Hippocampal formation (tissue), 2 donors: ENCODE data around the gene LMNA.
"Not testable (repeated sequence)": the region's sequence is repeated elsewhere in the genome, so short reads cannot be mapped to it uniquely, and the experiment has no call there.

Experiments
- DNase-seq, 2 donors: peaks; one replicate each; lab custom pipeline; 2025; lab: John Stamatoyannopoulos, UW

The LMNA gene

DNA sequence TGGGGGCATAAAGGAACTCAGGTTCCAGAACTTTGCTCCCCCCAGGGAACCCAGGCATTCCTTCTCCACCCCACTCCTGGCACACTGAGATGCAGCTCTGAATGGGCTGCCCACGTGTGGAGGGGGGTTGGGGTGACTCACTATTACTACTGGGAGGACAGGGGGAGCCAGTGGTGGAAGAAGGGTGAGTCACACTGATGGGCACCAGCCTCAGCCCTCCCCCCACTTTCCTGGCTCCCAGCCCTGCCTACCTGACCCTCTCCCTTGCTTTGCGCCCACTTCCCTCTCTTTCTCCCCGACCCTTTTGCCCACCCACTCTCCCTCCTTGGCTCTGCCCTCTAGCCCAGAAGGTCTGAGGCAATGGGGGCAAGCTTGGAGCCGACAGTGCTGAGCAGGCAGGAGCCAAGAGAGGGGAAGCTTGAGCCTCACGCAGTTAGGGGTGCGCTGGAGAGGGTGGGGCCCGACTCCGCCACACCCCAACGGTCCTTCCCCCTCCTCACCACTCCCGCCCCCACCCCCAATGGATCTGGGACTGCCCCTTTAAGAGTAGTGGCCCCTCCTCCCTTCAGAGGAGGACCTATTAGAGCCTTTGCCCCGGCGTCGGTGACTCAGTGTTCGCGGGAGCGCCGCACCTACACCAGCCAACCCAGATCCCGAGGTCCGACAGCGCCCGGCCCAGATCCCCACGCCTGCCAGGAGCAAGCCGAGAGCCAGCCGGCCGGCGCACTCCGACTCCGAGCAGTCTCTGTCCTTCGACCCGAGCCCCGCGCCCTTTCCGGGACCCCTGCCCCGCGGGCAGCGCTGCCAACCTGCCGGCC is at the start of gene LMNA:
Gene LMNA (plus strand): TSS at position 611 of the 818 bp plus-strand sequence. CDS start 208 bp downstream, outside the sequence.
- DNase-seq = peak; percentile 72 to 87

GRCh38 chr1:156065212-156065611 is 49.3 kb upstream of the LMNA start:
- DNase-seq = no peak

GRCh38 chr1:156065871-156066270 is 48.6 kb upstream of the LMNA start:
- no peak for DNase-seq

GRCh38 chr1:156067262-156067661 is 47.2 kb upstream of the LMNA start:
- DNase-seq = no peak

DNA sequence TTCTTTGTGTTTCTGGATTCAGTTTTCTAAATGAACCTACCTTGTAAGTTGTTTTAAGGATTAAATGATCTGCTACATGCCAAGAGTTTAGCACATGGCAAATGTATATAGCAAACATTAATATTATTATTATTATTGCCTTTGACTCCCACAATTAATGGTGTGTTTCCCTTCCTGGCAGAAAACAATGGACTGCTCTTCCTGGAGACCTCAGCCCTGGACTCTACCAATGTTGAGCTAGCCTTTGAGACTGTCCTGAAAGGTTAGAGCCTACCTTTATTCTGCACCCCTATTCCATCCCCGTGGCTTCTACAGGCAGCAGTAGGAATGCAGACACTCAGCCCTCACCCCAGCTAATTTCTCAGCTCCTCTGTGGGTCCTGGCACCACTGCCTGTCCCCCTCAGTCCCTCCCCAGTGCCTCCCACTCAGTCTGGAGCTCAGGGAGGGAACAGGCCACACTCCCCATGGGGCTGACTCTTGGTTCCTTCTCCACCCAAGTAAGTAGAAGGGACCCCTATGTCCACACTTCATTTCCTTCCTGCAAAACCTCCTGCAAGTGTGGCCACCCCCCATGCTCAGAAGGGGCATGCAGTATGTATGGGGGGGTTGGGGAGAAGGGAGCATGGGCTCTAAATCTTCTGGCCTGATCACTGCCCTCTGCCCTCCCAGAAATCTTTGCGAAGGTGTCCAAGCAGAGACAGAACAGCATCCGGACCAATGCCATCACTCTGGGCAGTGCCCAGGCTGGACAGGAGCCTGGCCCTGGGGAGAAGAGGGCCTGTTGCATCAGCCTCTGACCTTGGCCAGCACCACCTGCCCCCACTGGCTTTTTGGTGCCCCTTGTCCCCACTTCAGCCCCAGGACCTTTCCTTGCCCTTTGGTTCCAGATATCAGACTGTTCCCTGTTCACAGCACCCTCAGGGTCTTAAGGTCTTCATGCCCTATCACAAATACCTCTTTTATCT is 44.7 kb upstream of the LMNA start:
- no peak for DNase-seq

GRCh38 chr1:156070548-156070947 is 44.0 kb upstream of the LMNA start:
- no peak for DNase-seq

DNA sequence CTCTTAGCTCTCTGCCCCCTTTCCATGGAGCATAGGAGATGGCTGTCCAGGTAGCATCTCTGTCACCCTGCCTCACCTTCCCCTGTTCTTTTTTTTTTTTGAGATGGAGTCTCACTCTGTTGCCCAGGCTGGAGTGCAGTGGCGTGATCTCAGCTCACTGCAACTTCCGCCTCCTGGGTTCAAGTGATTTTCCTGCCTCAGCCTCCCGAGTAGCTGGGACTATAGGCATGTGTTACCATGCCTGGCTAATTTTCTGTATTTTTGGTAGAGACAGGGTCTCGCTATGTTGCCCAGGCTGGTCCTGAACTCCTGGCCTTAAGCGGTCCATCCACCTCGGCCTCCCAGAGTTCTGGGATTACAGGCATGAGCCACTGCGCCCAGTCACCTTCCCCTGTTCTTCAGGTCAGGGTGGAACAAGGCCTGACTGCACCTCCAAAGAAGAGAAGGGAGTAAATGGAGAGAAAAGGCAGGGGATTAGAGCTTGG is 43.1 kb upstream of the LMNA start:
- DNase-seq = not testable (repeated sequence)

- DNase-seq = no peak
Measured at GRCh38 chr1:156072251-156072650, 42.3 kb upstream of the LMNA start.

DNA sequence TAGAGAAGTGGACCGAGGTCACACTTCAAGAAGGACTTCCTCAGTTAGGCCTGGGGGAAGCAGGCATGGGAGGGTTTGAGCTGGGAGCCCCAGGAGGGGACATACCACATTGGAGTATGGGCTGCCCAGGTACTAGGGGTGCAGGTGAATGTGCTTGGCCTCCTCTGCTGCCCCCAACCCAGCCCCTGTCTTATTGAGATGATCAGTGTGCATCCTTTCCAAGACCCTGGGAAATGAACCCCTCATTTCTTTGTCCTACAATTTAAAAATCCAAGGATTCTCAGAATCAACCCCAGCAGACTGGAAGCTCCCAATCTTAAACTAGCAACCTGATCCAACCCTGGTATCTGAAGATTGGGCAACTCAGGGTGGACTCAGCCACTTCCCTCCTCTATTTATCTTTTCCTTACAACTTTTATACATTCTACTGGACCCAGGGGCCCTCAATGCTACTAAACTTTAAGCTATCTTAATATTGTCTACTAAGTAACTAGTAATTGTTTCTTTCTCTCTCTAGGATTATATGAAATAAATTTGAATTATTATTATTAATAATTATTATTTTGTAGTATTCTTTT is 41.3 kb upstream of the LMNA start:
- no peak for DNase-seq

DNA sequence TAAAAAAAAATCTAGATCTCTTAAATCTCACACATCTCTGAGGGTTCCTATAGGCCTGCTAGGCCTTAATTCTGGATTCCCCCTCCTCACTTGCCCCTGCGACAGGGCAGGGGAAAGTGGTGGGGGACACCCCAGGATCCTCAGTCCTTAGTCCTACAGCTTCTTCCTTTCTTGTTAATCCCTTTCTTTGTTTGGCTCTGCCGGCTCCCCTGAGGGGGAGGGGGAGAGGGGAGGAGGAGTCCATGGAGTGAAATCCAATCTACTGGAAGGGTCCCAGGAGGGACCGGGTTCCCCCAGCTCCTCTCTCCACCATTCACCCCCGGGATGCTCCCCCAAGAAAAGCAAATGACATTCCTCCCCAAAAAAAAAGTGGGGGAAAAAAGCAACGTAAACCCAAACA is 40.8 kb upstream of the LMNA start:
- no peak for DNase-seq

- no peak for DNase-seq
Measured at GRCh38 chr1:156074661-156075060, 39.9 kb upstream of the LMNA start.

DNA sequence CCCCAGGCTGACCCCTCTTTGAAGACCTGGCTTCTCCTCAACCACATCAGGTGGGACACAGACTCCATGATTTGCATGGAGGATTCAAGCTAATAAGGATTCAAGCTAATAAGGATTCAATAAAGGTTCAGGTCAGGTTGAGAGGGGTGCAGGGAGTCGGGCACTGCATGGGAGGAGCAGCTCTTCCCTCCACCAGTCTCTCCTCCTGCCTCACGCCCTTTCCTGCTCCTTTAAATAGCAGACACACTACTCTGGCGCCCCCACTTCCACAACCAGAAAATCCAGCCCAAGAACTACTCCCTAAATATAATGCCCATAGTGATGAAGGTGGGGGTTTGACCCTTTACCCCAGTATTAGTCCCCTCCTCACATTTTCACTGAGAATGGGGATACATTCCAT is 39.3 kb upstream of the LMNA start:
- no peak for DNase-seq

- DNase-seq = no peak
Measured at GRCh38 chr1:156075775-156076204, 38.7 kb upstream of the LMNA start.

GRCh38 chr1:156076609-156077429 is 37.7 kb upstream of the LMNA start:
- no peak for DNase-seq

DNA sequence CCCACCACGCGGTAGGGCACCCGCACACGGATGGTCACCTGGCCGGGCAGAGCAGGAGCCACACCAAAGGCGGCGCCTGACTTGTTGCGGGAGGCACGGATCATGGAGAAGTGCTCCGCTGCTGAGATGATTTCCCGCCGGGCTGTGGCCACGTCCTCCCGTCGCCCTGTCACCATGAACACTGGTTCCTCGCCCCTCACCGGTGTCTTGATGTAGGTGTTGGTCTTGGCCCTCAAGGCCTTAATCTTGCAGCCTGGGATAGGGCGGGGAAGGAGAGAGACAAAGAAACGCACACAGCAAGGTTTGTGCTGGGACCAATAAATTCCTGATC is 37.1 kb upstream of the LMNA start:
- no peak for DNase-seq

GRCh38 chr1:156078728-156079127 is 35.8 kb upstream of the LMNA start:
- DNase-seq = no peak

DNA sequence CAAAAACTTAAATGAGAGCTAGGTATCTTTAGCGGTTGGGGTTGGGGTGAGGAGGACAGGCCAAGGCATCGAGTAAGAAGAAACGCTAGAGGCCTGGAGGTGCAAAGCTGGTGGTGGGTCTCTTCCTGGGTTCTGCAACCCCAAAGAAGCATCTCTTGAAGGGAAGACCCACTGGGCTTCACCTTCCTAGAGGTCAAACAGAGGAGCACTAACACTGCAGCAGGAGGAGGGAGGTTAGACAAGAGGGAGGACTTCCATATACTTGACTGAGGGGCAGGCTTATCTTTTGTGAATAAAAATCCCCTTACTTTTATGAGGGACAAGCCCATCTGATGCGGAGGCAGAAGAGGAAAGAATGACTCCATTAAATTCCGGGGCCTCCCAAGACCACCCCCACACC is 34.7 kb upstream of the LMNA start:
- no peak for DNase-seq

GRCh38 chr1:156080241-156080862 is 34.2 kb upstream of the LMNA start:
- DNase-seq = no peak

- DNase-seq = no peak
Measured at GRCh38 chr1:156080863-156081179, 33.7 kb upstream of the LMNA start.

GRCh38 chr1:156081180-156081916 is 33.2 kb upstream of the LMNA start:
- no peak for DNase-seq

- no peak for DNase-seq
Measured at GRCh38 chr1:156081917-156082308, 32.6 kb upstream of the LMNA start.
